ENCODE measurements around the gene ARFRP1.
A peak's percentile ranks its signal among the peaks of the same experiment; 100 is the strongest.

ARFRP1 gene

DNA sequence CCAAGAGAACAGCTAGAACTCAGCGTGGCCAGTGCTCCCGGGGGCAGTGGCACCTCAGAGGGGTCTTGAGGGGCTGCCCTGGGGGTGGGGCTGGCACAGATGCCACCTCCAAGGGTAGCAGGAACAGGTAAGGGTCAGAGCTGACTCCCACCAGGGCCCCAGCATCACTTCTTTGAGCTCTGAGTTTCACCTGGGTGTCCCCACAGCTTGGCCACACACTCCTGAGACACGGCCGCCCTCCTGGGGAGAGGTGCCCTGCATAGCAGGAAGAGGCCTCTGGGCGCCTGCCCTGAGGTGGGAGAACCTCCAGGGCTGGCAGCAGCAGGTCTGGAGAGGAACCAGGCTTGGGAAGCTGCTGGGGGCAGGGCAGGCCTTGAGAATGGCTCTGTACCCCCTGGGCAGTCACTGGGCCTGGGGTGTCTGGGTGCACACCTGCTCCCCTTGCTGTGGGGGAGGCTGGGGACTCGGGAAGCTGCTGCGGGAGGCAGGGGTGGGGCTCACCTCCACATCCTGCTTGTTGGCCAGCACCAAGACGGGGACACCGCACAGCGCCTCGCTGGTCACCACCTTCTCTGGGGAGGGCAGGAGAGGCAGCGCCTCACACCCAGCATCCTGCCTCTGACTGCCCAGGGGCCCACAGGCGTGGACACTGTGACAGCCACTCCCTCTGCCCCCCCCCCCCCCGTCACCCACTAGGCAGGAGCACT is 6.3 kb downstream of the ARFRP1 start:
- no peak for DNase-seq

DNA sequence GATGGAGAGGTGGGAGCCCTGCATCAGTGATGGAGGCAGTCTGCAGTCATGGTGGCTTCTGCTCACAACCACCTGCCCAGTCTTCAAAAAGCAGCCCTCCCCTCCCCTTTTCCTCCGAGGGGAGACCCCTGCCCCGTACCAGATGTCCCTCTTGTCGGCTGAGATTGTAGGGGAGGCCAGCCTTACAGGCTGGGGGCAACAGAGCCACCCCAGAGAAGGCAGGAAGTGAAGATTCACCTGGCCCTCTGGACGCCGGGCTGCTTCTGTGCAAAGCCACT is 6.8 kb downstream of the ARFRP1 start:
- no peak for DNase-seq

DNA sequence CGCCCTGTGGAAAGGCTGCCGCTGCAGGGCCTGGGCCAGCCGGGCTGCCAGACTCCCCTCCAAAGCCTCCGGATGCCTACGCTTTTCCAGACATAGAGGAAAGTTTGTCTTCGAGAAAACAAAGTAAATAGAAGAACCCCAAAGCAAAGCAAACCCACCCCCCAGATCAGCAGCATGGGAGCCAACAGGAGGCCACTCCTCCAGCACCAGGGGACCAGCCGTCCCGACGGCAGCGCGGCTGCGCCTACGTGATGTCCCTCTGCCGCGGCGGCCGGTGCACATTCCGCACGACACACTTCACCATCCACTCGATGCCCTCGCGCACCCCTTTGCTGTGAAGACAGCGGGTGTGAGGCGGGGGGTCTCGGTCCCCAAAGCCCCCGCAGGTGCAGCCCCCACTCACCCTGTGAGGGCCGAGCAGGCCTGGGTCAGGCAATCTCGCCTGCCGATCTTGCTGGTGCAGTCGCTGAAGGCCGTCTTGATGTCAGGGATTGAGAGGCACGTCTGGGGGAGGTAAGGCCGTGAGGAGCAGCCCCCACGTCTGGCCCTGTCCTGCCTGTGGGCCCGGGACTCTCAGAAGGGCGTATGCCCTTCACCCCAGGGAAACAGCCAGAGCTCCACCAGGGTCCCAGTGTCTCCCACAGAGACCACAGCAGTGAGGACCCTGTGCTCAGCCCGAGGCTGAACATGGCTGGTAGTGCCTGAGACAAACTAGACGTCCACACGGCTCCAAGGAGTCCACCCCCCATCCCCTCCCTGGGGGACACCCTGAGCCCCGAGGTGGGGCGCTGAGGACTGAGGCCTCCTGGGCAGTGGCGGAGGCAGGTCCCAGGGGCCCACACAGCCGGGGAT is 7.4 kb downstream of the ARFRP1 start:
- DNase-seq: no peak

- no peak for DNase-seq
Observed at GRCh38 chr20:63699466-63700198, 8.1 kb downstream of the ARFRP1 start.

DNA sequence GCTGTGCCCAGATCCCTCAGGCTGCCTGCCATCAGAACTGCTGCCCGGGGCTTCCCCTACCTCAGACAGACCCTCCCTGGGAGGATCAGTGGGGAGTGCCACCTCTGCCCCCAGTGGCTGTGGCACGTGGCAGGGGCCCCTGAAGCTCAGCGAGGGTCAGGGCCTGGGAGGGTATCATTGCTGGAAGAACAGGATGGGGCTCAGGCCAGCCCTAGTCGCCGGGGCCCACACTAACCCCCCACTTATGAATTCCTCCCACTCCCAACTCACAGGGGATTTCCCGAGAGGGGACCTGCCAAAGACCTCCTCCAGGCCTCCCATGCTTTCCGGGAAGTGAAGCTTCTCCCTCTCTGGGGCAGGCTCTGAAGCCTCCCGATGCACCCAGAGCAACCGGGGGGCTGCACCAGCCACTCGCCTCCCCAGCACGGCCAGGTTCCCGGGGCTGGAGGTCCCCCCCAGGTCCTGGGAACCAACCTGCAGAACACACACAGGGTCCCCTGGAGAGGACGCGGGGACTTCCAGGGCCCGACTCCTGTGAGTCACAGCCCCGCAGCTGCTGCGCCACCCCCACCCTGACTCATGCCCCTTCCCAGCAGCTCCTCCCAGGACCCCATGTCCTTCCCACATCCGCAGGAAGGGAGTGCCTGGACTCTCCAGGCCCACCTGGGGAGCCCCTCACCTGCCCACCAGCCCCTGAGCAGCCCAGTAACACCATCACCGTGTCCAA is 8.9 kb downstream of the ARFRP1 start:
- peak; percentile 89 for DNase-seq

DNA sequence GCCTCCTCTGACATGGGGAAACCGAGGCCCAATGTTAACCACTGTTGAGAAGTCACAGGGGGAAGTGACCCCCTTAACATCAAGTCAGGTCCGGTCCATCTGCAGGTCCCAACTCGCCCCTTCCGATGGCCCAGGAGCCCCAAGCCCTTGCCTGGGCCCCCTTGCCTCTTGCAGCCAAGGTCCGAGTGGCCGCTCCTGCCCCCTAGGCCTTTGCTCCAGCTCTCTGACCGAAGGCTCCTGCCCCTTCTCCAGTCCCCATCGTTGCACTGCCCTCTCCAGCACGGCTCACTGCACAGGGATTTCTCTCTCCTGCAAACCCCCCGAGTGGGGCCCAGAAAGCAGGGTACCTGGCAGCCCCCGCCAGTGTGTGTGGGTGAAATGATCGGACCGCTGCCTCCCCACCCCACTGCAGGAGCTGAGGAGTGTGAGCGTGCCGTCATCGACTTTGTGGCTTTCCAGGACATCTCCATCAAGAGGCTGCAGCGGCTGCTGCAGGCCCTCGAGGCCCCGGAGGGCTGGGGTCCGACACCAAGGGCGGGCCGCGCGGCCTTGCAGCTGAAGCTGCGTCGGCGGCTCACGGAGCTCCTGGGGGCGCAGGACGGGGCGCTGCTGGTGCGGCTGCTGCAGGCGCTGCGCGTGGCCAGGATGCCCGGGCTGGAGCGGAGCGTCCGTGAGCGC is 9.8 kb downstream of the ARFRP1 start:
- DNase-seq: no peak

DNA sequence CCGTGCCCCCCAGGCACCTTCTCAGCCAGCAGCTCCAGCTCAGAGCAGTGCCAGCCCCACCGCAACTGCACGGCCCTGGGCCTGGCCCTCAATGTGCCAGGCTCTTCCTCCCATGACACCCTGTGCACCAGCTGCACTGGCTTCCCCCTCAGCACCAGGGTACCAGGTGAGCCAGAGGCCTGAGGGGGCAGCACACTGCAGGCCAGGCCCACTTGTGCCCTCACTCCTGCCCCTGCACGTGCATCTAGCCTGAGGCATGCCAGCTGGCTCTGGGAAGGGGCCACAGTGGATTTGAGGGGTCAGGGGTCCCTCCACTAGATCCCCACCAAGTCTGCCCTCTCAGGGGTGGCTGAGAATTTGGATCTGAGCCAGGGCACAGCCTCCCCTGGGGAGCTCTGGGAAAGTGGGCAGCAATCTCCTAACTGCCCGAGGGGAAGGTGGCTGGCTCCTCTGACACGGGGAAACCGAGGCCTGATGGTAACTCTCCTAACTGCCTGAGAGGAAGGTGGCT is 10.4 kb downstream of the ARFRP1 start:
- DNase-seq: no peak

- DNase-seq: no peak
Observed at GRCh38 chr20:63696628-63697356, 11.0 kb downstream of the ARFRP1 start, which contains the start of gene TNFRSF6B. Gene TNFRSF6B, plus strand, starts transcription at chr20:63696652. Its CDS starts 116 bp downstream, at chr20:63696768.

- DNase-seq: no peak
Observed at GRCh38 chr20:63696306-63696627, 11.5 kb downstream of the ARFRP1 start.

GRCh38 chr20:63695424-63696305 is 12.1 kb downstream of the ARFRP1 start:
- no peak for DNase-seq

GRCh38 chr20:63694584-63695423 is 13.0 kb downstream of the ARFRP1 start:
- DNase-seq: no peak

GRCh38 chr20:63693733-63694583 is 13.8 kb downstream of the ARFRP1 start:
- no peak for DNase-seq

GRCh38 chr20:63693083-63693732 is 14.6 kb downstream of the ARFRP1 start:
- no peak for DNase-seq

DNA sequence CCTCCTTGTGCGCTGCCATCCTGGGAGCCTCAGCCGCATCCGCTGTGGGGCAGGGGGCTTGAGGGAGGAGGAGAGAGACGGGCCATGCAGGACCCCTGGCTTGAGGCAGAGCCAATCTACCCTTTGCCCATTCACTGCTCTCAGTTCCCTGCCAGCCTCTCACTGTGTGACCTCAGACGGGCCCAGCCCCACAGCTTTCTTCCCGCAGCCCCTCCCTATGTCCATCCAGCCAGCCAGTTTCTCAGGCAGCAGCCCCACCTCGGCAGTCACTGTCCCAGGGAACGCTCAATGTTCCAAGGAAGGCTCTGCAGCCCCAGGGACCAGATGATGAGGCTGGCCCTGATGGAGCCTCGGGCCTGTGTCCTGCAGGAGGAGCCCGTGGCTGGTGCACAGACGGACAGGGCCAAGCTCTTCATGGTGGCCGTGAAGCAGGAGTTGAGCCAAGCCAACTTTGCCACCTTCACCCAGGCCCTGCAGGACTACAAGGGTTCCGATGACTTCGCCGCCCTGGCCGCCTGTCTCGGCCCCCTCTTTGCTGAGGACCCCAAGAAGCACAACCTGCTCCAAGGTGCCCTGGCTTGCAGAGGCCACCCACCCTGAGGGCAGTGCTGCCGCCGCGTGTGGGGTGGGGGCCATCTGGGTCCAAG is 15.2 kb downstream of the ARFRP1 start:
- peak; percentile 28 for DNase-seq

- DNase-seq: no peak
Observed at GRCh38 chr20:63691711-63692435, 15.9 kb downstream of the ARFRP1 start.

GRCh38 chr20:63690898-63691710 is 16.7 kb downstream of the ARFRP1 start:
- DNase-seq: no peak

Data from fibroblast of skin of back (primary cell).